GM23338 (cell line): ENCODE data around the gene POLR3G. TPM values are rescaled to one million over a fixed set of nuclear protein-coding genes. Genes with fewer than 3 reads are reported as not detected.

Source experiments
- ATAC-seq: fragments of 200-7000 bp; cut with Tn5 transposase; 3 replicates; pipeline ENCODE4 v1.9.1; 2020
- DNase-seq: peaks from one replicate; pipeline ENCODE4 v3.0.0-alpha.2; 2015; ENCODE audit warnings: low spot score
- H2AFZ ChIP-seq: fragments of 200-600 bp; sonication (generic); 2 replicates; pipeline ENCODE4 v1.8.0; 2016; ENCODE audit warnings: antibody characterized with exemption, mild to moderate bottlenecking, moderate library complexity
- H3F3A ChIP-seq: fragments of 200-600 bp; sonication (generic); replicated peaks from 2 replicates; pipeline ENCODE4 v1.8.0; 2017; ENCODE audit warnings: antibody characterized with exemption, mixed run types, low read depth
- H3K27ac ChIP-seq: fragments of 200-600 bp; sonication (generic); 2 replicates; pipeline ENCODE4 v1.6.1; 2016; ENCODE audit warnings: low read depth
- H3K27me3 ChIP-seq: fragments of 200-600 bp; sonication (generic); 2 replicates; pipeline ENCODE4 v1.8.0; 2016; ENCODE audit warnings: mild to moderate bottlenecking, mixed run types, moderate library complexity; ENCODE audit not compliant: insufficient read depth
- H3K36me3 ChIP-seq: fragments of 200-600 bp; sonication (generic); 2 replicates; pipeline ENCODE4 v1.8.0; 2016; ENCODE audit warnings: mild to moderate bottlenecking; ENCODE audit not compliant: insufficient read depth
- H3K4me1 ChIP-seq: fragments of 200-600 bp; sonication (generic); 2 replicates; pipeline ENCODE4 v1.8.0; 2016; ENCODE audit warnings: mild to moderate bottlenecking, moderate library complexity; ENCODE audit not compliant: insufficient read depth
- H3K4me2 ChIP-seq: fragments of 200-600 bp; sonication (generic); 2 replicates; pipeline ENCODE4 v1.7.1; 2017; ENCODE audit warnings: mixed run types
- H3K4me3 ChIP-seq: fragments of 200-600 bp; sonication (generic); 2 replicates; pipeline ENCODE4 v1.6.1; 2016; ENCODE audit warnings: mixed run types
- H3K79me2 ChIP-seq: fragments of 200-600 bp; sonication (generic); replicated peaks from 2 replicates; pipeline ENCODE4 v1.8.0; 2017; ENCODE audit warnings: mild to moderate bottlenecking; ENCODE audit not compliant: insufficient read depth
- H3K9me2 ChIP-seq: fragments of 200-600 bp; sonication (generic); 2 replicates; pipeline ENCODE4 v1.8.0; 2017; ENCODE audit not compliant: insufficient read depth
- H4K20me1 ChIP-seq: fragments of 200-600 bp; sonication (generic); replicated peaks from 2 replicates; pipeline ENCODE4 v1.8.0; 2017; ENCODE audit warnings: mild to moderate bottlenecking; ENCODE audit not compliant: insufficient read depth
- H3K27ac Mint-ChIP-seq: 2 replicates; pipeline ENCODE4 v1.8.0; 2020; ENCODE audit warnings: inconsistent platforms, mild to moderate bottlenecking, moderate library complexity, mixed read lengths
- H3K27me3 Mint-ChIP-seq: 3 replicates; pipeline ENCODE4 v1.8.0; 2022; ENCODE audit warnings: low read depth, mild to moderate bottlenecking, moderate library complexity, mixed read lengths, inconsistent platforms; ENCODE audit not compliant: insufficient read depth, poor library complexity
- H3K36me3 Mint-ChIP-seq: 3 replicates; pipeline ENCODE4 v1.8.0; 2021; ENCODE audit warnings: low read depth, mild to moderate bottlenecking, inconsistent platforms, moderate library complexity, mixed read lengths
- H3K4me1 Mint-ChIP-seq: 3 replicates; pipeline ENCODE4 v1.8.0; 2020; ENCODE audit warnings: mild to moderate bottlenecking, inconsistent platforms, mixed read lengths
- H3K4me3 Mint-ChIP-seq: 3 replicates; pipeline ENCODE4 v1.8.0; 2021; ENCODE audit warnings: moderate library complexity, mild to moderate bottlenecking, inconsistent platforms, mixed read lengths
- H3K9me3 Mint-ChIP-seq: 3 replicates; pipeline ENCODE4 v1.8.0; 2020; ENCODE audit warnings: moderate library complexity, mild to moderate bottlenecking, inconsistent platforms, mixed read lengths
- CREB1 ChIP-seq: fragments of 250-450 bp; sonication (Bioruptor Pico); IDR thresholded peaks from 2 replicates; pipeline ENCODE4 v1.5.0; 2020; ENCODE audit warnings: low read depth, mild to moderate bottlenecking, moderate library complexity
- CTCF ChIP-seq, 2 experiments: fragments of 200-600 bp in 1 of 2; sonication (generic) in 1 of 2; conservative IDR thresholded peaks; 2 replicates each; pipeline versions ENCODE4 v1.5.1 to v1.6.1; 2016 to 2017; ENCODE audit warnings: antibody characterized with exemption in 2 of 2, low read depth in 2 of 2, mild to moderate bottlenecking in 2 of 2, moderate library complexity in 1 of 2
- ETS1 ChIP-seq: IDR thresholded peaks from 2 replicates; pipeline ENCODE4 v1.6.1; 2016; ENCODE audit warnings: antibody characterized with exemption
- EZH2 ChIP-seq: fragments of 200-600 bp; sonication (generic); IDR thresholded peaks from one replicate; pipeline ENCODE4 v1.8.0; 2017; ENCODE audit warnings: antibody characterized with exemption, mild to moderate bottlenecking, low read depth; ENCODE audit not compliant: unreplicated experiment
- EZH2phosphoT487 ChIP-seq: fragments of 200-600 bp; sonication (generic); IDR thresholded peaks from one replicate; pipeline ENCODE4 v1.8.1; 2018; ENCODE audit warnings: antibody characterized with exemption; ENCODE audit not compliant: unreplicated experiment
- JUNB ChIP-seq: IDR thresholded peaks from one replicate; pipeline ENCODE4 v1.6.1; 2016; ENCODE audit warnings: antibody characterized with exemption; ENCODE audit not compliant: unreplicated experiment
- NANOG ChIP-seq: IDR thresholded peaks from 2 replicates; pipeline ENCODE4 v1.6.1; 2016; ENCODE audit warnings: antibody characterized with exemption, borderline replicate concordance
- POLR2AphosphoS5 ChIP-seq: IDR thresholded peaks from 2 replicates; pipeline ENCODE4 v1.6.1; 2016; ENCODE audit warnings: antibody characterized with exemption, low read depth
- REST ChIP-seq: IDR thresholded peaks from one replicate; pipeline ENCODE4 v1.6.1; 2018; ENCODE audit warnings: antibody characterized with exemption; ENCODE audit not compliant: unreplicated experiment
- STAT1 ChIP-seq: IDR thresholded peaks from one replicate; pipeline ENCODE4 v1.6.1; 2016; ENCODE audit warnings: antibody characterized with exemption; ENCODE audit not compliant: unreplicated experiment
- ZNF114 ChIP-seq: fragments of 250-450 bp; sonication (Bioruptor Pico); IDR thresholded peaks from 2 replicates; pipeline ENCODE4 v1.5.0; 2020; ENCODE audit warnings: mild to moderate bottlenecking, moderate library complexity
- ZNF331 ChIP-seq: fragments of 250-450 bp; sonication (Bioruptor Pico); IDR thresholded peaks from 2 replicates; pipeline ENCODE4 v1.5.0; 2020; ENCODE audit warnings: low read depth, mild to moderate bottlenecking, moderate library complexity
- ZNF462 ChIP-seq: fragments of 250-450 bp; sonication (Bioruptor Pico); IDR thresholded peaks from 2 replicates; pipeline ENCODE4 v1.5.0; 2020; ENCODE audit warnings: mild to moderate bottlenecking, moderate library complexity
- polyA plus RNA-seq: library from polyadenylated mRNA; unstranded; fragments of >200 nt; fragmentation: Nextera tagmentation; extraction: Ambion mirVana; gene quantifications from 2 replicates; pipeline ENCODE4 v1.2.1, GENCODE V29; 2016
- total RNA-seq: library from RNA; depleted of rRNA; stranded (reverse); fragments of >200 nt; shearing (Covaris generic); gene quantifications from 2 replicates; pipeline ENCODE4 v1.2.3, GENCODE V29; 2014

POLR3G gene
- total and polyA plus RNA-seq, 2 experiments from 2014 or later: 147 to 376 TPM

GRCh38 chr5:90554358-90555006, 79.8 kb downstream of the POLR3G start:
- H4K20me1 ChIP-seq: no peaks in the 10 kb centered on the region
- H3K4me3 Mint-ChIP-seq: peak overlapping the region; percentile 24; the same call in 1 of the 3 replicates
- H3K27ac Mint-ChIP-seq: peak overlapping the region; percentile 27; the same call in 1 of the 2 replicates

More at GRCh38 chr5:90554358-90555006, 79.8 kb downstream of the POLR3G start:
- Histone ChIP-seq H3K9me2 (no peaks in the 10 kb centered on the region), H3K27ac (peak overlapping the region; percentile 76), H3K4me1 (peaks cover 44% of the 10 kb centered on the region), H3F3A (no peaks in the 10 kb centered on the region), H3K4me3 (peak overlapping the region; percentile 6; the same call in 1 of the 2 replicates), H3K36me3 (no peaks in the 10 kb centered on the region), H3K79me2 (peaks cover 5% of the 10 kb centered on the region), H2AFZ (no peak overlapping the region), H3K27me3 (no peaks in the 10 kb centered on the region), H3K4me2 (peak overlapping the region; percentile 81)
- Mint-ChIP-seq H3K36me3 (no peaks in the 10 kb centered on the region; the same call in 2 of the 3 replicates), H3K27me3 (peaks cover 9% of the 10 kb centered on the region), H3K9me3 (no peaks in the 10 kb centered on the region; the same call in 2 of the 3 replicates), H3K4me1 (peaks cover 46% of the 10 kb centered on the region)
- TF ChIP-seq STAT1 (no peak), ETS1 (no peak), NANOG (peak; percentile 44; the same call in 1 of the 2 replicates), REST (no peak), CREB1 (CRISPR knock-in tag) (no peak), ZNF114 (no peak), EZH2 (no peak), JUNB (no peak), ZNF462 (CRISPR knock-in tag) (peak; percentile 58; the same call in 1 of the 2 replicates), ZNF331 (CRISPR knock-in tag) (no peak), POLR2AphosphoS5 (no peak), CTCF (conservative IDR thresholded peaks at IDR 0.05; ENCODE audit: low read depth in 2 of 2) (no peak), EZH2phosphoT487 (no peak)
- ATAC-seq (no peak), DNase-seq (peak; percentile 68)
